ENCODE results near the gene GCK.

GCK gene

DNA sequence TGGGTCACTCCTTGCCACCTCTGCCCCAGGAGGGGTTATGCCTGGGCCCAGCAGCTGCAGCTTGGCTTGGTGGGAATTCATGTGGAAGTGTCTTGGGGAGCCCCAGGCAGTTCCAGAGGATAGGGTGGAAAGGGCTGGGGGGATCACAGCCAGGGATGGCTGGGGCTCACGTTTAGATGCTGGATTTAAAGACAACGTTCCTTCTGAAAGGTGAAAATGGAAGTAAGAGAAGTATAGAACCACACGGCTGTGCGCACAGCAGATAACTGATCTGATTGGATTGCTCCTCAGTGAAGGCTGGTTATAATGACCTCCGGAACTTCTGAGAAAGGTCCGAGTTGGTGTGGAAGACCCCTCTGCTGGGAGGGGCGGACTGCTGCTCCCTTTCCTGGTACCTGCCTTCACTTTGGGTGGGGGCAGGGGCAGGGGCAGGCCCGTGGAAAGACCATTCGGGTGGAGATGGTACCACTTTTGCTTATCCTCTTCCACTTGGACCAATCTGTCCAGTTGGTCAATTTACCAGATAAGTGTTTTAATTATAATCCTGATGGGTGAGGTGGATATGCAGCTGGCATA lies 40.2 kb downstream of the GCK start:
- Histone ChIP-seq H3K56ac (ENCODE audit: low read length) (no peak overlapping the region), H3K4me2 (ENCODE audit: low read length) (no peak overlapping the region), H4K5ac (ENCODE audit: low read length) (no peak overlapping the region), H3K4me3 (ENCODE audit: low read length) (no peak overlapping the region), H3K27me3 (ENCODE audit: insufficient read depth, low read length, poor library complexity) (no peaks in the 10 kb centered on the region), H3K4ac (ENCODE audit: low read depth, low read length) (no peak overlapping the region), H3K4me1 (ENCODE audit: control insufficient read depth, low read depth, low read length) (no peaks in the 10 kb centered on the region), H3K18ac (ENCODE audit: low read length) (no peak overlapping the region), H3K23ac (ENCODE audit: low read length) (no peak overlapping the region), H2BK15ac (replicated peaks; ENCODE audit: low read depth) (no peak overlapping the region), H4K8ac (ENCODE audit: low read depth, low read length) (no peak overlapping the region), H3K9ac (ENCODE audit: low read length) (no peak overlapping the region), H2BK5ac (ENCODE audit: low read length) (no peak overlapping the region), H2AK5ac (ENCODE audit: low read length) (no peak overlapping the region), H3K79me2 (ENCODE audit: control insufficient read depth, insufficient read depth, low read length) (no peaks in the 10 kb centered on the region), H3K36me3 (ENCODE audit: control insufficient read depth, insufficient read depth, low read length) (no peaks in the 10 kb centered on the region), H3K27ac (ENCODE audit: low read depth, low read length) (no peak overlapping the region), H2BK120ac (ENCODE audit: low read depth, low read length) (no peak overlapping the region), H3K79me1 (ENCODE audit: low read length) (no peaks in the 10 kb centered on the region)
- no peak for DNase-seq
- WGBS (ENCODE audit: extremely low coverage, insufficient coverage, low lambda C conversion rate) = no CpG with 5 or more reads among the region's 9 CpGs

DNA sequence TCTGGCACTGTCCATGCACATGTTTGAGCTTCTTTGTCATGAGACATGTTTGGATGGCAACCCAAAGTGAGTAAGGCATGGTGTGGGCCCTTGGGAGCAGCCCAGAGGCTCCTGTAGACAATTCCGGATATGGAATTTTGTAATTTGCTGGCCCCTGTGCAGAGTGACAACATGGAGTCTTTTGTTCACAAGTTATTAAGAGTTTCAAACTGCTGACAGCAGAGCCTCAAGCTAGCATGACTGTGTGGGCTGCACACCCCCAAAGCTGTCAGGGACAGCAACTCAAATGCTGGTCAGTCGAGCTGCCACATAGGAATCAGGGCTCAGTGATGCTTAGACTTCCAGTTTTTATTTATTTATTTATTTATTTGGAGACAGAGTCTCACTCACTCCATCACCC lies 41.1 kb downstream of the GCK start:
- Histone ChIP-seq H2BK120ac (ENCODE audit: low read depth, low read length) (no peak overlapping the region), H3K27me3 (ENCODE audit: insufficient read depth, low read length, poor library complexity) (no peaks in the 10 kb centered on the region), H3K4me3 (ENCODE audit: low read length) (no peak overlapping the region), H3K36me3 (ENCODE audit: control insufficient read depth, insufficient read depth, low read length) (no peaks in the 10 kb centered on the region), H3K27ac (ENCODE audit: low read depth, low read length) (no peak overlapping the region), H4K5ac (ENCODE audit: low read length) (no peak overlapping the region), H3K23ac (ENCODE audit: low read length) (no peak overlapping the region), H3K4me2 (ENCODE audit: low read length) (no peak overlapping the region), H3K79me2 (ENCODE audit: control insufficient read depth, insufficient read depth, low read length) (no peaks in the 10 kb centered on the region), H2BK15ac (replicated peaks; ENCODE audit: low read depth) (no peak overlapping the region), H3K4me1 (ENCODE audit: control insufficient read depth, low read depth, low read length) (no peaks in the 10 kb centered on the region), H3K4ac (ENCODE audit: low read depth, low read length) (no peak overlapping the region), H3K56ac (ENCODE audit: low read length) (no peak overlapping the region), H3K18ac (ENCODE audit: low read length) (no peak overlapping the region), H3K79me1 (ENCODE audit: low read length) (no peaks in the 10 kb centered on the region), H3K9ac (ENCODE audit: low read length) (no peak overlapping the region), H2AK5ac (ENCODE audit: low read length) (no peak overlapping the region), H4K8ac (ENCODE audit: low read depth, low read length) (no peak overlapping the region), H2BK5ac (ENCODE audit: low read length) (no peak overlapping the region)
- DNase-seq = no peak
- WGBS (ENCODE audit: extremely low coverage, insufficient coverage, low lambda C conversion rate) = no CpG with 5 or more reads among the region's 2 CpGs

DNA sequence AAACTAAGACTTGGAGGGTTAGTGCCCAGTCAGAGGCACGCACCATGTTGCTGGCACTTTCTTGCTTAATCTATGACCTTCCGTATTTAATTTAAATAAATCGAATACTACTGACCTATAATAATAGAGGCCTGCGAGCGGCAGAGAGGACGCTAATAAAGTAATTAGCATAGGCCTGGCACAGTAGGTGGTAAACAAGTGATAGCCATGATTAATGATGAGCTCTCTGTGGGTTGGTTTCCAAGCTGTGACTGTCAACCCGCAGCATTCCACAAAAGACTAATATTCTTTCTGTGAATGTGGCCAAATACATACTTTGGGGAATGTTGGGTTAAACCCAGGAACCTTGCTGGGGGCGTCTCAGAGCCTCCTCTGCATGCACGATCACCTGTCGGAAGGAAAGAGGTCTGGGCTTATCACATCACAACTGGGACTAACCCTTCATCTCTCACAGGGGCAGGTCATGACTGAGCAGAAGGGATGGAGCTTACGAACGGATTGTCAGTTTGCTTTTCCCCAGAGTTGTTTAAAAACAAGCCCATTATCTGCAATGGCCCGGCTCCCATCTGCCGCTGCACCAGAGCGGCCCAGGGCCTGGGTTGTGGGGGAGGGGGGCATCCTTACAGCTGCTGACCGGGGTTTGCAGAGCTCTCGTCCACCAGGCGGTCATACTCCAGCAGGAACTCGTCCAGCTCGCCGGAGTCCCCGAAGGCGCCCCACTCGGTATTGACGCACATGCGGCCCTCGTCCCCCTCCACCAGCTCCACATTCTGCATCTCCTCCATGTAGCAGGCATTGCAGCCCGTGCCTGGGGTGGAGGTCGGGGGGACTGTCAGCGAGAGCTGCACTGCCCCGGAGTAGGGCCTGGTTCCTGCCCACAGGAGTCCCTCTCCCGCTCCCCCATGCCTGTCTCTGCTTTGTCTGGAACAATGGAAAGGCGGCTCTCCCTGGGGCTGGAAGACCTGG lies 41.9 kb downstream of the GCK start:
- no peak overlapping the region for H3K4ac ChIP-seq (ENCODE audit: low read depth, low read length)
- H2BK120ac ChIP-seq (ENCODE audit: low read depth, low read length) = no peak overlapping the region

DNA sequence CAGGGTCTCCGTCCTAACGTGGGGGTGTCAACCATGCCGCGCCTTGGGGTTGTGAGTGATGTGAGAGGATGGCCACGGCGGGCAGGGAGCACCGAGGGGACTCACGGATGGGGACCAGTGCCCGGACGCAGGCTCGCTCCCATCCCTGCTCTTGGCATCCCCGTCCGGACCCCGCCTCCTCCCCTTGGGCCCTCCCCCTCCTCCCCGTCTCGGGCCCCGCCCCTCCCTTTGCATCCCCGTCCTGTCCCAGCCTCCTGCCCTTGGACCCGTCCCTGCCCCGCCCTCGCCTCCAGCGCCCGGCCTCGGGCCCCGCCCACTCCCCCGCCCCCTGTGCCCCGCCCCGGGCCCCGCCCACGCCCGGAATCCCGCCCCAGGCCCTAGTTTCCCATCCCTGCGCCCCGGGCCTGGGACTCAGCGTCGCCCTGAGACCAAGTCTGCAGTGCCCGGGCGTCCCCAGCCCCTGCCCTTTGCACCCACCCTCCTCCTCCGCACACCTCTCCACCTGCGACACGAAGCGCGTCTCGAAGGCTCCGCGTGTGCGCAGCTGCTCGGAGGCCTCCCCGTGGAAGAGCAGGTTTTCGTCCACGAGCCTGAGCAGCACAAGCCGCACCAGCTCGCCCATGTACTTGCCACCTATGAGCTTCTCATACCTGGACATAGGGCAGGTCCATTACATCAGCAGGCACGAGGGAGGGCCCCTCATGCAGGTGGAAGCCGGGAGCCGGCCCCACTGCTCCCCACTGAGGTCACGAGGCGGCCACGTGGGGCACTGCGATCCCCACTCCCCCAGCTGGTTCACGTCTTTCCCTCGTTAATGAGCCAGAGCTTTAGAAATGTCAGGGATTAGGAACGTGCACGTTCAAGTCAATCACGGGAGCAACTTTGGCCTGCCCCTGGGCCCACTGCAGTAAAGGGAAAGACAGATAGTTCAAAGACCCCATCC lies 43.0 kb downstream of the GCK start:
- no peak overlapping the region for H2AK5ac ChIP-seq (ENCODE audit: low read length)
- H3K4me1 ChIP-seq (ENCODE audit: control insufficient read depth, low read depth, low read length) = peaks cover 7% of the 10 kb centered on the region
- peak overlapping the region; percentile 9 for H3K4me3 ChIP-seq (ENCODE audit: low read length)
- no peak overlapping the region for H2BK5ac ChIP-seq (ENCODE audit: low read length)
- H2BK15ac ChIP-seq (replicated peaks; ENCODE audit: low read depth) = no peak overlapping the region
- peak overlapping the region; percentile 80 for H3K56ac ChIP-seq (ENCODE audit: low read length)
- H2BK120ac ChIP-seq (ENCODE audit: low read depth, low read length) = no peak overlapping the region
- H3K18ac ChIP-seq (ENCODE audit: low read length) = no peak overlapping the region
- H3K36me3 ChIP-seq (ENCODE audit: control insufficient read depth, insufficient read depth, low read length) = no peaks in the 10 kb centered on the region
- H3K9ac ChIP-seq (ENCODE audit: low read length) = peak overlapping the region; percentile 34
- DNase-seq = peak; percentile 95
- H4K5ac ChIP-seq (ENCODE audit: low read length) = no peak overlapping the region
- no peaks in the 10 kb centered on the region for H3K79me2 ChIP-seq (ENCODE audit: control insufficient read depth, insufficient read depth, low read length)
- no peaks in the 10 kb centered on the region for H3K79me1 ChIP-seq (ENCODE audit: low read length)
- no CpG with 5 or more reads among the region's 65 CpGs for WGBS (ENCODE audit: extremely low coverage, insufficient coverage, low lambda C conversion rate)
- no peak overlapping the region for H3K23ac ChIP-seq (ENCODE audit: low read length)
- no peak overlapping the region for H3K27ac ChIP-seq (ENCODE audit: low read depth, low read length)
- H3K4me2 ChIP-seq (ENCODE audit: low read length) = peak overlapping the region; percentile 60
- H3K4ac ChIP-seq (ENCODE audit: low read depth, low read length) = no peak overlapping the region
- no peak overlapping the region for H4K8ac ChIP-seq (ENCODE audit: low read depth, low read length)
- H3K27me3 ChIP-seq (ENCODE audit: insufficient read depth, low read length, poor library complexity) = no peaks in the 10 kb centered on the region

More for the DNA sequence above, 41.9 kb downstream of the GCK start:
- Histone ChIP-seq H4K8ac (ENCODE audit: low read depth, low read length) (no peak overlapping the region), H3K4me3 (ENCODE audit: low read length) (no peak overlapping the region), H3K18ac (ENCODE audit: low read length) (no peak overlapping the region), H3K27ac (ENCODE audit: low read depth, low read length) (no peak overlapping the region), H3K36me3 (ENCODE audit: control insufficient read depth, insufficient read depth, low read length) (no peaks in the 10 kb centered on the region), H2BK5ac (ENCODE audit: low read length) (no peak overlapping the region), H4K5ac (ENCODE audit: low read length) (no peak overlapping the region), H3K4me2 (ENCODE audit: low read length) (no peak overlapping the region), H3K23ac (ENCODE audit: low read length) (no peak overlapping the region), H3K9ac (ENCODE audit: low read length) (no peak overlapping the region), H3K56ac (ENCODE audit: low read length) (no peak overlapping the region), H2BK15ac (replicated peaks; ENCODE audit: low read depth) (no peak overlapping the region), H3K79me1 (ENCODE audit: low read length) (no peaks in the 10 kb centered on the region), H3K4me1 (ENCODE audit: control insufficient read depth, low read depth, low read length) (no peaks in the 10 kb centered on the region), H3K27me3 (ENCODE audit: insufficient read depth, low read length, poor library complexity) (no peaks in the 10 kb centered on the region), H3K79me2 (ENCODE audit: control insufficient read depth, insufficient read depth, low read length) (no peaks in the 10 kb centered on the region), H2AK5ac (ENCODE audit: low read length) (no peak overlapping the region)
- DNase-seq = peak; percentile 35
- WGBS (ENCODE audit: extremely low coverage, insufficient coverage, low lambda C conversion rate) = no CpG with 5 or more reads among the region's 33 CpGs

DNA sequence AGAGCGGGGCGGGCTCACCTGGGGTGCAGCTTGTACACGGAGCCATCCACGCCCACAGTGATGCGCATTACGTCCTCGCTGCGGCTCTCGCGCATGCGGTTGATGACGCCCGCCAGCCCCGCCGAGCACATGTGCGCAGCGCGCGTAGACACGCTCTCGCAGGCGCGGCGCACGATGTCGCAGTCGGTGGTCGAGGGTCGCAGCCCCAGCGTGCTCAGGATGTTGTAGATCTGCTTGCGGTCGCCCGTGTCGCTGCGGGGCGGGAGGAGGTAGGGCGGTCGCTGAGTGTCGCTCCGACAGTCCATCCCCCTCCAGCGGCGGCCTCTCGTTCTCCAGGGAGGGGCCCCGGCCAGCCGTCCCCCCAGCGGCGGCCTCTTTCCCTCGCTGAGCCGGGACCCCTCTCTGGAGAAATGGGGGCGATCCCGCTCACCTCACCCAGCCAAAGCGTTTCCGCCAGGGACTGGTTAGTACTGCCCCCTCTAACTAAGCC lies 43.7 kb downstream of the GCK start:
- Histone ChIP-seq H3K56ac (ENCODE audit: low read length) (peak overlapping the region; percentile 80), H4K8ac (ENCODE audit: low read depth, low read length) (no peak overlapping the region), H3K4me1 (ENCODE audit: control insufficient read depth, low read depth, low read length) (peaks cover 7% of the 10 kb centered on the region), H3K27me3 (ENCODE audit: insufficient read depth, low read length, poor library complexity) (no peaks in the 10 kb centered on the region), H3K23ac (ENCODE audit: low read length) (no peak overlapping the region), H2AK5ac (ENCODE audit: low read length) (no peak overlapping the region), H3K79me1 (ENCODE audit: low read length) (no peaks in the 10 kb centered on the region), H2BK15ac (replicated peaks; ENCODE audit: low read depth) (no peak overlapping the region), H3K36me3 (ENCODE audit: control insufficient read depth, insufficient read depth, low read length) (no peaks in the 10 kb centered on the region), H3K9ac (ENCODE audit: low read length) (peak overlapping the region; percentile 34), H3K79me2 (ENCODE audit: control insufficient read depth, insufficient read depth, low read length) (no peaks in the 10 kb centered on the region), H3K4me2 (ENCODE audit: low read length) (peak overlapping the region; percentile 60), H4K5ac (ENCODE audit: low read length) (no peak overlapping the region), H3K4ac (ENCODE audit: low read depth, low read length) (no peak overlapping the region), H3K4me3 (ENCODE audit: low read length) (peak overlapping the region; percentile 9), H2BK120ac (ENCODE audit: low read depth, low read length) (no peak overlapping the region), H2BK5ac (ENCODE audit: low read length) (no peak overlapping the region), H3K27ac (ENCODE audit: low read depth, low read length) (no peak overlapping the region), H3K18ac (ENCODE audit: low read length) (no peak overlapping the region)
- no CpG with 5 or more reads among the region's 53 CpGs for WGBS (ENCODE audit: extremely low coverage, insufficient coverage, low lambda C conversion rate)
- DNase-seq = peak; percentile 48

Measured in mesendoderm (in vitro differentiated cells).